ENCODE measurements around the gene AGPAT2. TPM values are rescaled to one million over a fixed set of nuclear protein-coding genes. Genes with fewer than 3 reads are reported as not detected.
"Not testable (repeated sequence)": the region's sequence is repeated elsewhere in the genome, so short reads cannot be mapped to it uniquely, and the experiment has no call there.

Gene AGPAT2
- total RNA-seq, 1 donor from 2014 or later, result 72.9 TPM

GRCh38 chr9:136644343-136644592, 43.0 kb downstream of the AGPAT2 start:
- H3K4me3 ChIP-seq (ENCODE audit: low read depth, low read length), result no peak overlapping the region
- H3K27me3 ChIP-seq (ENCODE audit: control insufficient read depth, insufficient read depth, low read length), result peaks cover 27% of the 10 kb centered on the region
- no peaks in the 10 kb centered on the region for H3K36me3 ChIP-seq (ENCODE audit: control insufficient read depth, insufficient read depth, low read length)
- no peak for DNase-seq (ENCODE audit: low read depth)
- no peak for TF ChIP-seq CTCF (IDR thresholded peaks at IDR 0.05; ENCODE audit: insufficient read depth, low read length, poor library complexity, severe bottlenecking)

GRCh38 chr9:136643596-136644342, 43.5 kb downstream of the AGPAT2 start:
- peaks cover 27% of the 10 kb centered on the region for H3K27me3 ChIP-seq (ENCODE audit: control insufficient read depth, insufficient read depth, low read length)
- H3K36me3 ChIP-seq (ENCODE audit: control insufficient read depth, insufficient read depth, low read length), result no peaks in the 10 kb centered on the region
- DNase-seq (ENCODE audit: low read depth), result no peak
- H3K4me3 ChIP-seq (ENCODE audit: low read depth, low read length), result no peak overlapping the region
- TF ChIP-seq CTCF (IDR thresholded peaks at IDR 0.05; ENCODE audit: insufficient read depth, low read length, poor library complexity, severe bottlenecking), result no peak

GRCh38 chr9:136642439-136642921, 44.8 kb downstream of the AGPAT2 start:
- H3K36me3 ChIP-seq (ENCODE audit: control insufficient read depth, insufficient read depth, low read length), result no peaks in the 10 kb centered on the region
- no peak for TF ChIP-seq CTCF (IDR thresholded peaks at IDR 0.05; ENCODE audit: insufficient read depth, low read length, poor library complexity, severe bottlenecking)
- DNase-seq (ENCODE audit: low read depth), result no peak
- peaks cover 27% of the 10 kb centered on the region for H3K27me3 ChIP-seq (ENCODE audit: control insufficient read depth, insufficient read depth, low read length)
- H3K4me3 ChIP-seq (ENCODE audit: low read depth, low read length), result no peak overlapping the region

- no peak for DNase-seq (ENCODE audit: low read depth)
Observed at GRCh38 chr9:136640171-136641111, 46.8 kb downstream of the AGPAT2 start.

GRCh38 chr9:136634904-136635303, 52.4 kb downstream of the AGPAT2 start:
- H3K4me3 ChIP-seq (ENCODE audit: low read depth, low read length), result no peak overlapping the region
- H3K36me3 ChIP-seq (ENCODE audit: control insufficient read depth, insufficient read depth, low read length), result no peaks in the 10 kb centered on the region
- peaks cover 4% of the 10 kb centered on the region for H3K27me3 ChIP-seq (ENCODE audit: control insufficient read depth, insufficient read depth, low read length)
- TF ChIP-seq CTCF (IDR thresholded peaks at IDR 0.05; ENCODE audit: insufficient read depth, low read length, poor library complexity, severe bottlenecking), result no peak
- DNase-seq (ENCODE audit: low read depth), result no peak

More at GRCh38 chr9:136640171-136641111, 46.8 kb downstream of the AGPAT2 start:
- TF ChIP-seq CTCF (IDR thresholded peaks at IDR 0.05; ENCODE audit: insufficient read depth, low read length, poor library complexity, severe bottlenecking), result no peak
- no peak overlapping the region for H3K4me3 ChIP-seq (ENCODE audit: low read depth, low read length)
- no peaks in the 10 kb centered on the region for H3K36me3 ChIP-seq (ENCODE audit: control insufficient read depth, insufficient read depth, low read length)
- H3K27me3 ChIP-seq (ENCODE audit: control insufficient read depth, insufficient read depth, low read length), result peaks cover 22% of the 10 kb centered on the region

GRCh38 chr9:136632491-136633106, 54.7 kb downstream of the AGPAT2 start:
- H3K27me3 ChIP-seq (ENCODE audit: control insufficient read depth, insufficient read depth, low read length); DNase-seq (ENCODE audit: low read depth); H3K4me3 ChIP-seq (ENCODE audit: low read depth, low read length); H3K36me3 ChIP-seq (ENCODE audit: control insufficient read depth, insufficient read depth, low read length): not testable (repeated sequence)

GRCh38 chr9:136632072-136632471, 55.2 kb downstream of the AGPAT2 start:
- not testable (repeated sequence) for H3K27me3 ChIP-seq (ENCODE audit: control insufficient read depth, insufficient read depth, low read length); DNase-seq (ENCODE audit: low read depth); H3K4me3 ChIP-seq (ENCODE audit: low read depth, low read length); H3K36me3 ChIP-seq (ENCODE audit: control insufficient read depth, insufficient read depth, low read length)
